GM19043 (cell line): ENCODE measurements around the gene ADD1.

Experiments used
- ATAC-seq: cut with Tn5 transposase; IDR thresholded peaks from one replicate; pipeline ENCODE4 v1.9.1; 2021; ENCODE audit warnings: low read depth; ENCODE audit not compliant: unreplicated experiment

The ADD1 gene, protein sequence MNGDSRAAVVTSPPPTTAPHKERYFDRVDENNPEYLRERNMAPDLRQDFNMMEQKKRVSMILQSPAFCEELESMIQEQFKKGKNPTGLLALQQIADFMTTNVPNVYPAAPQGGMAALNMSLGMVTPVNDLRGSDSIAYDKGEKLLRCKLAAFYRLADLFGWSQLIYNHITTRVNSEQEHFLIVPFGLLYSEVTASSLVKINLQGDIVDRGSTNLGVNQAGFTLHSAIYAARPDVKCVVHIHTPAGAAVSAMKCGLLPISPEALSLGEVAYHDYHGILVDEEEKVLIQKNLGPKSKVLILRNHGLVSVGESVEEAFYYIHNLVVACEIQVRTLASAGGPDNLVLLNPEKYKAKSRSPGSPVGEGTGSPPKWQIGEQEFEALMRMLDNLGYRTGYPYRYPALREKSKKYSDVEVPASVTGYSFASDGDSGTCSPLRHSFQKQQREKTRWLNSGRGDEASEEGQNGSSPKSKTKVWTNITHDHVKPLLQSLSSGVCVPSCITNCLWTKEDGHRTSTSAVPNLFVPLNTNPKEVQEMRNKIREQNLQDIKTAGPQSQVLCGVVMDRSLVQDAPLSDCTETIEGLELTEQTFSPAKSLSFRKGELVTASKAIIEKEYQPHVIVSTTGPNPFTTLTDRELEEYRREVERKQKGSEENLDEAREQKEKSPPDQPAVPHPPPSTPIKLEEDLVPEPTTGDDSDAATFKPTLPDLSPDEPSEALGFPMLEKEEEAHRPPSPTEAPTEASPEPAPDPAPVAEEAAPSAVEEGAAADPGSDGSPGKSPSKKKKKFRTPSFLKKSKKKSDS

GRCh38 chr4:2843263-2843940, at the start of gene ADD1:
Gene ADD1 (plus strand): TSS chr4:2843844. CDS start chr4:2875916, 32,072 bp downstream.
- peak; percentile 69 for ATAC-seq

- no peak for ATAC-seq
Measured at GRCh38 chr4:2794486-2795299, 49.0 kb upstream of the ADD1 start.

DNA sequence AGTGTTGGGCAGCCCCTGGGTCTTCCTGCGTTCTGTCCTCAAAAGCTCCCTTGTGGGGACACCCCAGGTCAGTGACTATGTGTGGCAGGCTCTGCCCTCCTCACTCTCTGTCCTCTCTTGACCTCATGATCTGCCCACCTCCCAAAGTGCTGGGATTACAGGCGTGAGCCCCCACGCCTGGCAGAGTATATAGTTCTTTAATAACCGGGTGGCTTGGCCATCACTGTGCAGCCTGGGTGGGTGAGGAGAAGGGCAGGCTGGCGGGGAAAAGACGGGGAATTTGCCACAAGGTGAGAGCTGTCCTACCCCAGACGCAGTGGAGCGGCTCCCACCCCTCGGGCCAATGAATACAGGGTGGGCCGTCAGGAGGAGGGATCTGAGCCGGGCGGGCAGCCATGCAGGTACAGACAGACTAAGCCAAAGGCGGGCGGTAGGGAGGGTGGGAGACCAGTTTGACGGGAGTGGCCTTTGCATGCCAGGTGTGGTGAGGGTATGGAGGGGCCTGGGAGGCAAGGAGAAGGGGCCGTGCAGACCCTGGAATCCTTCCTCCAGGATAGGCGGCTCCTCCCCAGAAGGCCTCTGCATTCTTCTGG, 48.2 kb upstream of the ADD1 start:
- ATAC-seq = no peak

GRCh38 chr4:2795893-2796848, 47.5 kb upstream of the ADD1 start:
- ATAC-seq = no peak

GRCh38 chr4:2796849-2797544, 46.6 kb upstream of the ADD1 start:
- no peak for ATAC-seq

DNA sequence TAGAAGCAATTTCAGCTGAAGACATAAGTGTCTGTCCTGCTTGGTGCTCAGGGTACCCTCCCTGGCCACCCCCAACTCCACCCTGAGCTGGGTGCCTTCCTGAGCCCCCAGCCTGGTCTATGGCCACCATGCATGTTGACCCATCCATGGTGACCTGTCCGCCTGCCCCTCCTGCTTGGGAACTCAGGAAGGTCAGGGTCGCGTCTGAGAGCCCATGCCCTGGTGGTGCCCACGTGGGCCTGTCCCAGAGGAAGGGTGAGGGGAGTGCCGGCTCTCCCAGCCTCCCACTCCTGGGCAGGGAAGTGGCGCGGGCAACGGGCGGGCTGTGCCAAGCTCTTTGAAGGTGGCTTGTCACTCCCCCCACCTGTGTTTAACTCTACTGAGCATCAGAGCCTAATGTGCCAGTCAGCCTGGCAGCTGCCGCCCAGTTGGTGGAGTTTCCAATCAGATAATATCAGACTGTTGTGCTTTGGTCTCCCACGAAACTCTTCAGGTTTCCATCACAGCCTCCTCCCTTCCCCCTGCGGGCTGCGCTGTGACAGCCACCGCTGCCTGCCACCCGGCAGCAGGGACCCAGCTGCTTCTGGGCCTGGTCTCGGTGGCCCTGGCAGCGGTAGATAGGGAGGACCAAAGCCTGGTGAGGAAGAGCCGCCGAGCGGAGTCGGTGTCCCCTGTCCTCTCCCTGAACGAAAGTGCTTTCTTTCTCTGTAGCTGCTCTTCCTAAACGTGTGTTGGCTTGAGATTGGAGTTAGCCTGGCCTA, 45.9 kb upstream of the ADD1 start:
- ATAC-seq = no peak

GRCh38 chr4:2798399-2799223, 45.0 kb upstream of the ADD1 start:
- peak; percentile 64 for ATAC-seq

DNA sequence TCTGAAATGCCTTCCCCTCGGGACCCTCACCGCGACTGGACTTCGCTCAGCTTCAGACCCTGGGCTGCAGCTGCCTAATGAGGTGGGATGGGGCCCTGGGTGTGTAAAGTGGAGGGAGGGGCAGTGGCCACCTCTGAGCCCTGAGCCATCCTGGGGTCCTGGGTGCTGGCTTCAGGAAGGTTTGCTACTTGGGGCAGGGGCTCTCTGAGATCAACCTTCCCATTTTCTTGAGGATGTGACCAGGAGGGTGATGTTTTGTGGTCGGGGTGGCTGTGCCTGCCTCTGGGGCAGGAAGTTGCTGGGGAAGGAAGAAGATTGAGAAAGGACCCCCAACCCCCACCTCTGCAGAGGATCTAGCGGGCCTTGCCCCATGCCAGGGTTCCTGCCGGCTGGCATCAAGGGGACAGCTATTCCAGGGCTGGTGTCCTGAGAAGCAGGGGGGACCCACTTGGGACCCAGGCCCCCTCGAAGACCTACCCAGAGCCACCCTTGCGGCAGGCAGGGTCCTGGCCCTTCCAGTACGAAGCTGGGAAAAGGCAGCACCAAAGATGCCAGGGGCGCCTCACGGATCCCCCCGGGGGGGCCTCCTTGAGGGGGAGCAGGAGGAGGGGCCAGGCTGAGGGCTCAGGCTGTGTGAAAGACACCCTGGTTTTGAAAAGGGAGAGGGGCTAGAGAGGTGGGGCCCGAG, 44.3 kb upstream of the ADD1 start:
- no peak for ATAC-seq

- ATAC-seq = no peak
Measured at GRCh38 chr4:2799971-2800690, 43.5 kb upstream of the ADD1 start.

DNA sequence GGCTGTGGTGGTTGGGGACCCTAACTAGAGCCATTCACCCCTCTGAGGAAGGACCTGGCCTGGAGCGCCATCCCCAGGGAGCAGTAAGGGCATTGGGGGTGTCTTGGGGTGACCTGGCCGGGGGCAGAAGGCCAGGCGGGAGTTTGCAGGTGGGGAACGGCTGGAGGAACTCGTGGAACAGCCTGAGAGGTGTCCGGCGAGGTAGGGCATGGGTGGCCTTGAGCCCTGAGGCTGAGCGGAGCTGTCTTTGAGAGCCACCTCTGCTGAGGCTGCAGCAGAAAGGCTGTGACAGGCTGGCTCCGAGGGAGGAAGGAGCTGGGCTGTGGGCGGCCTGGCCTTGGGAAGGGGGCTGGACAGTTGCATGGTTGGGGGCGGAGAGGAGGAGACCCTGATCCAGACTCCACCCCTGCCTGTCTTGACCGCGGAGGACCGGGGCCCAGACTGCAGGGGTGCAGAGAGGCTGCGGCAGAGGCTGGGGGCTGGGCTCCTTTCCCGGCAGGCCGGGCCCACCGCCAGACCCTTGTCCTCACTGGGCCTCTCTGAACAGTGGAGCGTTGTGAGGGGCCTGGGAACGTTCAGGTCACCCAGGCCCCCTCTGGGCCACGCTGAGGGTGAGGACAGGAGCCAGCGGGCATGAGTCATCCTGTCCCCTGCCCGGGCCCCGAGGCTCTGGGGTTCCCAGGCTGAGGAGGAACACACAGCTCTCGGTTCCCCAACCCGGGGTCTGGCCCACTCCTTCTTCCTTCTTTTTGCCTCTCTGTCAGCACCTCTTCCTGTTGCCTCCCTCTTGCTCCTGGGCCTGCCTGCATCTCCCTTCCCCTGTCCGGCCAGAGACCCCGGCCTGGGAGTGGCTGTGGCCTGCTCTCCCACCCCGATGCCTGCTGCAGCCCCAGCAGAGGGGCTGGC, 42.7 kb upstream of the ADD1 start:
- ATAC-seq = peak; percentile 50

DNA sequence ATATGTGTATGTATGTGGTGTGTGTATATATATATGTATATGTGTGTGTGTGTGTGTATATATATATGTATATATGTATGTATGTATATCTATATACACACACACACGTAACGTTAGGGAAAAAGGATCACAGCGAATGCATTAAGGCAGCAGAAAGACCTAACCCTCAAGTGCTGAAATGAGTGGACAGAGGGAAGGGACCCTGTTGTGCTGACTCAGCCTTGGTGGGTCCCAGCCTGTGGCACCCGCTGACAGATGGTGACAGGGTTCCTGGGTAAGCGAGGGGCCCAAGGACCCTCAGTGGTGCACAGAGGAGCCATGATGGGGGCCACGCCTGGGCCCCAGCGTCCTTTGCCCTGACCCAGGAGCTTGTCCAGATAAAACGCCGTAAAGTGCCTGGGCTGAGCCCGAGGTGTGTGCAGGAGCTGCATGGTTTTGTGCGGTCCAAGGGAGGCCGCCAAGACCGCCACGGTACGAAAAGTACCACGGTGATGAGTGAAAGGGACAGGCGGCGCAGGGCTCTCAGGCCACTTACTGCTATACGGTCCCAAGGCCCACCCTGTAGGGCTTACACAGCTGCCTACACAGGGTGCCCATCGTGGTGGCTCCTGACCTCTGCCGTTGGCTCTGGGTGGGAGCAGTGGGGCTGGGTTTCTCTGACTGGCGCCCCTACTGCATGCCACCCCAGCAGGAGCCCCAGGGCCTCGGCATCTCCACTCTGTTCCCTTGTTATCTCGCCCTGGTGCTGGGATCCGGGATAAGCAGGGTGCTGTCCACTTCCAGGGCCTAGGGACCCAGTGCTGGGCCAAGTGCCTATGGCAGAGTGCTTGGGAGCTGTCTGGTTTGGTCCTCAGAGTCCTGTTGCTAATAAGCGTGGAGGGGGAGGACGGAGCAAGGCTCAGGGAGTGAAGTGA, 40.8 kb upstream of the ADD1 start:
- no peak for ATAC-seq

DNA sequence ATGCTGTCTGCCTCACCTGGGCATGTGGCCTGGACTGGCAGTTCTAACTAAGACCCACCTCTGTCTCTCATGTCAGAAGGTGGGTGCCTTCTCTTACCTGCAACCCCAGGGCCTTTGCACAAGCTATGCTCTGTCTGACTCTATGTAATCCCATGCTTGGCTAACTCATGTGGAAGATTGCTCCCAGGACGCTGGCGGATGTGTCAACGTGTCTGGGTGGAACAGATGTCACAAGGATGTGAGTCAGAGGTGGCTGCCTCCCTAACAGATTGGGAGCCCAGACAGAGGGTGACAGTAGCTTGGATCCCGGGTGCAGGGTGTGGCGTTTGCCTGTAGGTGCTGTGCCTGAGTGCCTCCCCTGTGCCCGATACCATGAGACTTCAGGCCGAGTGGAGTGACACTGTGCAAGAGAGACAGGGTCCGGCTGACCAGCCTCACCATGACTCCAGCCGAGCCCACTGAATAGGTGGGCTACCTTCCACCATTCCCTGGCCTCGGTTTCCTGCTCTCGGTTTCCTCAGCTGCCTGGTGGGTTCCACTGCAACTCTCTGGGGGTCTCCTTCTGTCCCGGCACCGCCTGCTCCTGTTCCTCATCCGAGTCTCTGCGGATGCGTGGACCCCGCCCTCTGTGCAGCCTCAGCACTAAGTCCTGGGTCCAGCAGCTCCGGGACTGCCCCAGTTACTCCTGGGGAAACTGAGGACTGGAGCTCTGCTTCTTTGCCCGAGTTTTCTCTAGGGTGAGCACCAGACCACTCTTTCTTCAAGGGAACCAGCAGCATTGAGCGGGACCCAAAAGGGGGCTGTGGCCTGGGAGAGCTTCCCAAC, 39.8 kb upstream of the ADD1 start:
- ATAC-seq = no peak
